BJ (cell line): ENCODE results near the gene SNAPC1. TPM values are rescaled to one million over a fixed set of nuclear protein-coding genes. Genes with fewer than 3 reads are reported as not detected.

ENCODE experiments used
- CTCF ChIA-PET: fragments of 350-600 bp; formaldehyde crosslinking; extraction: SDS; loops from one replicate; lab custom pipeline; 2021; ENCODE audit warnings: antibody characterized with exemption, inconsistent platforms; lab: Yijun Ruan, JAX
- POLR2A ChIA-PET: fragments of 300-600 bp; sonication (Branson Sonifier 250); formaldehyde crosslinking; extraction: SDS; loops from one replicate; lab custom pipeline; 2021; ENCODE audit warnings: antibody characterized with exemption; lab: Charles Lee
- DNase-seq: peaks from one replicate; pipeline ENCODE4 v3.0.0-alpha.2; 2011; ENCODE audit warnings: low read depth
- H3K27me3 ChIP-seq: 2 replicates; pipeline ENCODE4 v1.6.0; 2011; ENCODE audit warnings: low read length; ENCODE audit not compliant: control insufficient read depth, insufficient read depth
- H3K36me3 ChIP-seq: 2 replicates; pipeline ENCODE4 v1.5.1; 2011; ENCODE audit warnings: low read length; ENCODE audit not compliant: control insufficient read depth, insufficient read depth
- H3K4me3 ChIP-seq: 2 replicates; pipeline ENCODE4 v1.5.1; 2011; ENCODE audit warnings: low read depth, mild to moderate bottlenecking, control low read depth, low read length
- polyA plus RNA-seq: library from polyadenylated mRNA; depleted of rRNA; stranded (reverse); fragments of >200 nt; gene quantifications from 2 replicates; pipeline ENCODE4 v1.2.3, GENCODE V29; 2011
- TF ChIP-seq, protein P1 (sequence below): IDR thresholded peaks from 2 replicates; pipeline ENCODE4 v1.5.1; 2011; ENCODE audit warnings: low read depth, mild to moderate bottlenecking, control low read depth, inconsistent platforms, low read length, moderate library complexity; ENCODE audit not compliant: insufficient read depth

Gene SNAPC1
- polyA plus RNA-seq, 1 experiment = 6.2 TPM

DNA sequence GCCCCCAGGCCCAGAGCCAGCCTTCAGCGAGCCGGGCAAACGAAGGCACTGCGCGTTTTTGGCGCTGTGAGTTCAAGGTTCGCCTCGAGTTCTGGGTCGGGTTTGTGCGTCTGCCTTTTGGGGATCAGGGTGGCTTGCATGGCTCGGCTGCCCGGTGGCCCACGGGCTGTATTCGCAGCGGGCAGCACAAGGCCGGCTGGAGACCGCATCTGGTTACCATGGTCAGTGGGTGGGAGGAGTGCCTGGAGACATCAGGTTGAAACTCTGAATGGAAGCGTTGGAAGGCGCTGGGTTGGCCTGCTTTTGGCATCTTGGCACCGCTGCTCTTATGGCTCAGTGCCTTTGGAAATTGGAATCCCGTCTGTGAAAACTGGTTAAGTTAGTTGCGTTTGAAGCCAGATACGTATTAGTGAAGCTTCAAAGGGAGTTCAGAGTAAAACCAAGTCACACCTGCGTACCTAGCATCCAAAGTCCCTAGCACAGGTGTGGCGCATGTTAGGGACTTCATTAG, 50.9 kb downstream of the SNAPC1 start:
- CTCF ChIA-PET = interaction anchor here (1.0 to 2.2 kb wide), 3 partner anchors 9 to 352 kb away, joined by 3 to 6 read pairs (median 5); no protein-coding TSS in a partner anchor
- Histone ChIP-seq H3K36me3 (no peaks in the 10 kb centered on the region), H3K27me3 (peaks cover 36% of the 10 kb centered on the region), H3K4me3 (peak overlapping the region; percentile 46)
- TF ChIP-seq, protein P1, sequence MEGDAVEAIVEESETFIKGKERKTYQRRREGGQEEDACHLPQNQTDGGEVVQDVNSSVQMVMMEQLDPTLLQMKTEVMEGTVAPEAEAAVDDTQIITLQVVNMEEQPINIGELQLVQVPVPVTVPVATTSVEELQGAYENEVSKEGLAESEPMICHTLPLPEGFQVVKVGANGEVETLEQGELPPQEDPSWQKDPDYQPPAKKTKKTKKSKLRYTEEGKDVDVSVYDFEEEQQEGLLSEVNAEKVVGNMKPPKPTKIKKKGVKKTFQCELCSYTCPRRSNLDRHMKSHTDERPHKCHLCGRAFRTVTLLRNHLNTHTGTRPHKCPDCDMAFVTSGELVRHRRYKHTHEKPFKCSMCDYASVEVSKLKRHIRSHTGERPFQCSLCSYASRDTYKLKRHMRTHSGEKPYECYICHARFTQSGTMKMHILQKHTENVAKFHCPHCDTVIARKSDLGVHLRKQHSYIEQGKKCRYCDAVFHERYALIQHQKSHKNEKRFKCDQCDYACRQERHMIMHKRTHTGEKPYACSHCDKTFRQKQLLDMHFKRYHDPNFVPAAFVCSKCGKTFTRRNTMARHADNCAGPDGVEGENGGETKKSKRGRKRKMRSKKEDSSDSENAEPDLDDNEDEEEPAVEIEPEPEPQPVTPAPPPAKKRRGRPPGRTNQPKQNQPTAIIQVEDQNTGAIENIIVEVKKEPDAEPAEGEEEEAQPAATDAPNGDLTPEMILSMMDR = no peak
- POLR2A ChIA-PET = no interaction called here
- DNase-seq = no peak

DNA sequence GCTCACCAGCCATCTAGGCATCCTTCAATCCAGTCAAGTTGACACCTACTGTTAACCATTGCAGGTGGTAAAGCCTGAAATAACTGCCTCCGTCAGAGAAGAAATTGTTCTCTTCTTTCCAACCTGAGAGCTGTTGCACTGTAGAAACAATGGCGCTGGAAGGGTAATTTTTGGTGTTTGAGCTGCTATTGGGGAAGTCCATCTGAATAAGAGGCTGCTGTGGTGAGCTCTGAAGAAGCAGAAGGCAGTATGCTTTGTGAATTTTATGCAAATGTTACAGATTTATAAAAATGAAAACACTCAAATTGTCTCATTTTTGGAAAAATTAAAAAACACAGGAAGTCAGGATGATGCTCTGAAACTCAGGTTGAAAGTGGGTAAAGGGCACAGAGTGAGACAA, 60.2 kb downstream of the SNAPC1 start:
- no peaks in the 10 kb centered on the region for H3K36me3 ChIP-seq
- TF ChIP-seq, protein P1 = no peak
- H3K4me3 ChIP-seq = no peak overlapping the region
- POLR2A ChIA-PET = no interaction called here
- H3K27me3 ChIP-seq = peaks cover 1% of the 10 kb centered on the region
- DNase-seq = no peak
- CTCF ChIA-PET = interaction anchor here (1.7 kb wide), 1 partner anchor 15 kb away, joined by 6 read pairs; no protein-coding TSS in a partner anchor

DNA sequence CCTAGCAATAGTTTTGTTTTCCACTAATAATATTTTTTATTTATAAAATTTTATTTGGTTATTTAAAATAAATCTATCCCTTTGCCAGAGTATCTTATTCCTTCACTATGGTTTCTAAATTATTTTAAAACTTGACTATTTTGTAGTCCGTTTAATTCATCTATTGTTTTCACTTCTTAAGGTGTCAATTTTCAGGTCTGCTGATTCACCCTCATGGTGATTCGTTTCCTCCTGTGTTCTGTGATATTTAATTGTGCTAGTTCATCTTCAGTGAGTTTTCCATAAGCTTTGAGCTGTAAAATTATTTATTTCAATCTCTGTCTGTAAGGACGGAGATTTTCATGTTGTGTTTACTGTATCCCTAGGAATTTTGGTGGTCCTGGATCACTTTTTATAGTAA, 70.6 kb downstream of the SNAPC1 start:
- CTCF ChIA-PET = interaction anchor here (0.8 kb wide), 1 partner anchor 27 kb away, joined by 3 read pairs; no protein-coding TSS in a partner anchor
- no peak for DNase-seq
- Histone ChIP-seq H3K4me3 (no peak overlapping the region), H3K36me3 (no peaks in the 10 kb centered on the region), H3K27me3 (peaks cover 2% of the 10 kb centered on the region; the same call in 1 of the 2 replicates)
- TF ChIP-seq, protein P1 = no peak
- POLR2A ChIA-PET = no interaction called here

DNA sequence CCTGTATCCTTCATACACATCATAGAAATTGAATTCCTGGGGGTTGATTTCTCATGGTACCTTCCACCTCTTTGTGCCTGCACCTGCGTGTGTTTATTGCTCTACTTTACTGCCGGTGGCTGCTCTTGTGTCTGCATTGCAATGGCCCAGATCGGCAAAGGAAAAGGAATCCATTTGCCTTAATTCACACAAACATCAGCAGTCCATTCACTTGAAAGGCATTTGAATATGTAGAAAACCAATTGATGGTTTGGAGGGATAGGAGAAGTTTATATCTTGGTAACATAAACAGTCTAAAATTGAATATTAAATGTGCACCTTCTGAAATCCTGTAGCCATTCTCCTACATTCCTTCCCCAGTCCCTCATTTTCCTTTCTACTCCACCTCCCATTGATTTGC, 74.0 kb downstream of the SNAPC1 start:
- CTCF ChIA-PET = interaction anchor here (1.3 to 4.4 kb wide), 6 partner anchors 45 to 539 kb away, joined by 3 to 78 read pairs (median 16); no protein-coding TSS in a partner anchor
- Histone ChIP-seq H3K4me3 (no peak overlapping the region), H3K27me3 (no peaks in the 10 kb centered on the region; the same call in 1 of the 2 replicates), H3K36me3 (no peaks in the 10 kb centered on the region)
- POLR2A ChIA-PET = no interaction called here
- TF ChIP-seq, protein P1 = no peak
- DNase-seq = no peak

DNA sequence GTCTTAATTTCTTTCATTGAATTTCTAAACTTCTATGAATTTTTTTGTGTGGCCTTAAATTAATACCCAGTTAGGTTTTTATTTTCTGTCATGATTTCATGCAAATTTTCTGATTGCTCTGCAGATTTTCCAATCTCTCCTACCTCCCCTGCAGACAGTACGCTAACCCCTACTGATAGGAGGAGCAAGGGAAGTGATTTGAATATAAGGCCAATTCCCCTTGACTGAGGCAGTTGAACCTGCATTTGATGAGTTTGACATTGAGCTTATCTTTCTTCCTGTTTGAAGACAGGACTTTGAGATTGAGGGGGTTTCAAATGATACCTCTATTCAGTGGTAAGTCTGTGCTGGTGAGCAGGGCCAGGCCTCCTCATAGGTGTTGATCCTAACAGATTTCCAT, 74.6 kb downstream of the SNAPC1 start:
- TF ChIP-seq, protein P1 = no peak
- ChIA-PET POLR2A (no interaction called here), CTCF (interaction anchor here (0.9 to 4.4 kb wide), 31 partner anchors 9 to 540 kb away, joined by 3 to 78 read pairs (median 5); no protein-coding TSS in a partner anchor)
- no peaks in the 10 kb centered on the region for H3K27me3 ChIP-seq
- no peak for DNase-seq
- no peak overlapping the region for H3K4me3 ChIP-seq
- H3K36me3 ChIP-seq = no peaks in the 10 kb centered on the region
